HT-29 (cell line): ENCODE results near the gene MVB12A. TPM values are rescaled to one million over a fixed set of nuclear protein-coding genes. Genes with fewer than 3 reads are reported as not detected.
A peak's percentile ranks its signal among the peaks of the same experiment; 100 is the strongest.

Source experiments
- DNase-seq: peaks from one replicate; pipeline ENCODE4 v3.0.0-alpha.2; 2015; ENCODE audit warnings: low spot score
- total RNA-seq: library from RNA; depleted of rRNA; stranded (reverse); fragments of >200 nt; shearing (Covaris generic); gene quantifications from 2 replicates; pipeline ENCODE4 v1.2.3, GENCODE V29; 2014

The MVB12A gene
- total RNA-seq, 1 experiment from 2014 or later = 77.0 TPM

GRCh38 chr19:17404621-17405249, 15.1 kb upstream of the MVB12A start:
- DNase-seq = no peak

- peak; percentile 72 for DNase-seq
These were observed 14.4 kb upstream of the MVB12A start, which contains the start of gene BST2 for GRCh38 chr19:17405250-17406045. Gene BST2, minus strand, starts transcription at chr19:17405630. Its CDS starts 55 bp downstream, at chr19:17405575.

- DNase-seq = no peak
These were observed 13.6 kb upstream of the MVB12A start for GRCh38 chr19:17406046-17406886.

- DNase-seq = no peak
These were observed 13.0 kb upstream of the MVB12A start for GRCh38 chr19:17406887-17407196.

GRCh38 chr19:17409990-17410389, 9.9 kb upstream of the MVB12A start:
- DNase-seq = no peak

- no peak for DNase-seq
These were observed 8.0 kb upstream of the MVB12A start for GRCh38 chr19:17411801-17412200.

- no peak for DNase-seq
These were observed 5.8 kb upstream of the MVB12A start for GRCh38 chr19:17414097-17414496.

- DNase-seq = no peak
These were observed 4.7 kb upstream of the MVB12A start for GRCh38 chr19:17415121-17415520.

- no peak for DNase-seq
These were observed 1.1 kb upstream of the MVB12A start for GRCh38 chr19:17418710-17419109.

GRCh38 chr19:17419154-17419620, 660 bp upstream of the MVB12A start:
- DNase-seq = no peak

GRCh38 chr19:17420475-17420924, 653 bp downstream of the MVB12A start:
- DNase-seq = peak; percentile 10

- no peak for DNase-seq
These were observed 2.1 kb downstream of the MVB12A start for GRCh38 chr19:17421942-17422341.

GRCh38 chr19:17423429-17424208, 3.8 kb downstream of the MVB12A start:
- DNase-seq = no peak

GRCh38 chr19:17424743-17425365, 5.0 kb downstream of the MVB12A start:
- peak; percentile 22 for DNase-seq

- no peak for DNase-seq
These were observed 9.8 kb downstream of the MVB12A start for GRCh38 chr19:17429641-17430113.

GRCh38 chr19:17431417-17431816, 11.6 kb downstream of the MVB12A start:
- no peak for DNase-seq

GRCh38 chr19:17435218-17435617, 15.4 kb downstream of the MVB12A start:
- no peak for DNase-seq

- no peak for DNase-seq
These were observed 16.4 kb downstream of the MVB12A start for GRCh38 chr19:17436094-17436873.

GRCh38 chr19:17436874-17437267, 17.0 kb downstream of the MVB12A start:
- DNase-seq = no peak
